Activated T-helper 1 cell treated with anti-CD3 and anti-CD28 coated beads, Interleukin-2, amount 50 U/mL, for 16 hours (primary cell): ENCODE data around the gene NDUFB8.
"Not testable (repeated sequence)": the region's sequence is repeated elsewhere in the genome, so short reads cannot be mapped to it uniquely, and the experiment has no call there.

Experiments
- DNase-seq, 2 donors: peaks; one replicate each; pipeline ENCODE4 v3.0.0-alpha.2; 2020; ENCODE audit warnings: low read depth in 1 of 2, low spot score in 1 of 2

Gene NDUFB8

GRCh38 chr10:100529475-100530298, at the start of gene NDUFB8:
NDUFB8 (minus strand) TSS chr10:100529871; CDS start chr10:100529851, 20 bp downstream.
- DNase-seq, result peak; percentile 75 to 79

GRCh38 chr10:100576282-100576635, 46.6 kb upstream of the NDUFB8 start:
- DNase-seq, result no peak

- no peak for DNase-seq
Observed at GRCh38 chr10:100575585-100576281, 46.1 kb upstream of the NDUFB8 start.

GRCh38 chr10:100575146-100575545, 45.5 kb upstream of the NDUFB8 start:
- not testable (repeated sequence) for DNase-seq

GRCh38 chr10:100571084-100571856, 41.6 kb upstream of the NDUFB8 start:
- no peak for DNase-seq

GRCh38 chr10:100570506-100570905, 40.8 kb upstream of the NDUFB8 start:
- DNase-seq, result no peak

GRCh38 chr10:100569687-100570481, 40.2 kb upstream of the NDUFB8 start:
- DNase-seq, result no peak

GRCh38 chr10:100568912-100569311, 39.2 kb upstream of the NDUFB8 start:
- no peak for DNase-seq

GRCh38 chr10:100567826-100568225, 38.2 kb upstream of the NDUFB8 start:
- no peak for DNase-seq

- DNase-seq, result no peak
Observed at GRCh38 chr10:100567249-100567648, 37.6 kb upstream of the NDUFB8 start.

GRCh38 chr10:100566561-100566960, 36.9 kb upstream of the NDUFB8 start:
- no peak for DNase-seq

- DNase-seq, result no peak
Observed at GRCh38 chr10:100565206-100565985, 35.7 kb upstream of the NDUFB8 start.

- DNase-seq, result peak; percentile 54 to 70
Observed at GRCh38 chr10:100562008-100562672, 32.5 kb upstream of the NDUFB8 start.

GRCh38 chr10:100561005-100561404, 31.3 kb upstream of the NDUFB8 start:
- no peak for DNase-seq

- DNase-seq, result no peak
Observed at GRCh38 chr10:100560248-100560647, 30.6 kb upstream of the NDUFB8 start.

GRCh38 chr10:100554902-100555301, 25.2 kb upstream of the NDUFB8 start:
- no peak for DNase-seq

- DNase-seq, result no peak
Observed at GRCh38 chr10:100553929-100554328, 24.3 kb upstream of the NDUFB8 start.

GRCh38 chr10:100551738-100552137, 22.1 kb upstream of the NDUFB8 start:
- no peak for DNase-seq

GRCh38 chr10:100551196-100551595, 21.5 kb upstream of the NDUFB8 start:
- DNase-seq, result no peak

- no peak for DNase-seq
Observed at GRCh38 chr10:100544950-100545349, 15.3 kb upstream of the NDUFB8 start.
